ENCODE results near the gene MYH14. TPM values are rescaled to one million over a fixed set of nuclear protein-coding genes. Genes with fewer than 3 reads are reported as not detected.

Gene MYH14
- polyA plus RNA-seq, 1 of the 3 experiments (the other 2 are of a cell fraction), result 0.02 TPM

GRCh38 chr19:50252111-50252886, 48.9 kb downstream of the MYH14 start:
- H3K4me3 ChIP-seq (ENCODE audit: low read depth in 2 of 2, low read length in 1 of 2), result no peak overlapping the region
- no peak overlapping the region for H3K27ac ChIP-seq (ENCODE audit: low read depth in 2 of 2, low read length in 1 of 2)
- 36% methylated on average over 23 of the region's 23 CpGs for WGBS (ENCODE audit: low lambda C conversion rate)
- no peaks in the 10 kb centered on the region for H3K9me3 ChIP-seq
- ChIA-PET POLR2A (no interaction called here), CTCF (interaction anchor here (0.6 to 1.8 kb wide), 22 partner anchors 11 to 897 kb away, joined by 3 to 17 read pairs (median 4); partner anchors contain the start of gene KCNC3)
- H3K4me1 ChIP-seq (ENCODE audit: control insufficient read depth in 1 of 2, insufficient read depth in 2 of 2, low read depth in 1 of 2, low read length in 1 of 2), result no peaks in the 10 kb centered on the region
- peaks cover 39% of the 10 kb centered on the region; the same call in 1 of the 2 replicates for H3K27me3 ChIP-seq (ENCODE audit: insufficient read depth)
- no peak overlapping the region for H3K9ac ChIP-seq
- H3K36me3 ChIP-seq (replicated peaks in 1 of 2; ENCODE audit: control insufficient read depth in 1 of 2, insufficient read depth in 2 of 2, low read length in 1 of 2), result no peaks in the 10 kb centered on the region
- H3K9me2 ChIP-seq, result no peaks in the 10 kb centered on the region
- H3K4me2 ChIP-seq, result no peak overlapping the region
- no peak overlapping the region for H2AFZ ChIP-seq (ENCODE audit: low read depth)
- H4K20me1 ChIP-seq (ENCODE audit: insufficient read depth), result no peaks in the 10 kb centered on the region
- no peak for TF ChIP-seq REST (IDR thresholded peaks at IDR 0.05; ENCODE audit: low read depth, low read length)
- TF ChIP-seq FOXM1 (IDR thresholded peaks at IDR 0.05; ENCODE audit: low read depth), result no peak
- no peak for TF ChIP-seq ZBTB33 (IDR thresholded peaks at IDR 0.05; ENCODE audit: borderline replicate concordance, low read depth)
- TF ChIP-seq NFIC (IDR thresholded peaks at IDR 0.05; ENCODE audit: borderline replicate concordance), result no peak
- TF ChIP-seq USF1 (IDR thresholded peaks at IDR 0.05; ENCODE audit: borderline replicate concordance, low read depth), result no peak
- TF ChIP-seq JUND (IDR thresholded peaks at IDR 0.05), result no peak
- TF ChIP-seq TCF12 (IDR thresholded peaks at IDR 0.05), result no peak
- no peak for TF ChIP-seq YY1 (IDR thresholded peaks at IDR 0.05; ENCODE audit: low read depth)
- peak; percentile 70 for TF ChIP-seq CTCF (IDR thresholded peaks at IDR 0.05)
- TF ChIP-seq SIN3A (IDR thresholded peaks at IDR 0.05; ENCODE audit: borderline replicate concordance, low read depth, low read length), result no peak
- TF ChIP-seq IRF3 (IDR thresholded peaks at IDR 0.05; ENCODE audit: low read depth, low read length), result no peak
- TF ChIP-seq SMC3 (IDR thresholded peaks at IDR 0.05; ENCODE audit: low read depth, low read length), result peak; percentile 36; the same call in 1 of the 2 replicates
- no peak for TF ChIP-seq USF2 (IDR thresholded peaks at IDR 0.05; ENCODE audit: borderline replicate concordance, low read depth, low read length)
- TF ChIP-seq CHD2 (IDR thresholded peaks at IDR 0.05; ENCODE audit: low read length, partially characterized antibody), result no peak
- TF ChIP-seq TEAD4 (IDR thresholded peaks at IDR 0.05; ENCODE audit: borderline replicate concordance, insufficient read depth), result no peak
- TF ChIP-seq RCOR1 (IDR thresholded peaks at IDR 0.05; ENCODE audit: low read length), result no peak
- no peak for TF ChIP-seq GATA2 (CRISPR knock-in tag; IDR thresholded peaks at IDR 0.05)
- peak; percentile 66 for TF ChIP-seq RAD21 (IDR thresholded peaks at IDR 0.05; ENCODE audit: low read length)
- no peaks in the 10 kb centered on the region for H3K79me2 ChIP-seq (ENCODE audit: insufficient read depth)
- H3F3A ChIP-seq (replicated peaks; ENCODE audit: insufficient read depth), result no peaks in the 10 kb centered on the region
- DNase-seq, result peak; percentile 65

Data from SK-N-SH (cell line).